ENCODE data around the gene EIPR1.

DNA sequence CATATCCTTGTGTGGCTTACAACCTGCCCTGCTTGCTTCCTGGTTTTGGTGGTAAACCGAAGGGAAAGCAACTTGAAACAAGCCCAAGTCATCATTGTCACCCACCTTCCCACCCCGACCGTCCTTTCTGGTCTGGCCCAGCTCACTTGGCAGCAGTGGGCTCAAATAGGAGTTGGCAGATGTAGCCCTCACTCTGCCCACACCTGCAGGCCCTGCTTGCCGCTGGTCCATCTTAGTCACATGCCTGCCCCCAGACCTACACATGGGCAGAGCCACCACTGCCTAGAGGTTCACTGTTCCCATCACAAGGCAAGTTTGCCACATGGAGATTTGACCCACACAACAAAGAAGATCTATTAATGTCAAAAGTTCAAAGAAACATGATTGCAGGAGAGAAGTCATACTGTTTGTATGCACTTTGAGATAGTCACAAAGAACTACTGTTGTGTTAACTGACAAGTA, 9.3 kb downstream of the EIPR1 start:
- no peak for TF ChIP-seq POLR2AphosphoS5 (IDR thresholded peaks at IDR 0.05; ENCODE audit: borderline replicate concordance, low read depth, low read length)
- no peak for TF ChIP-seq EZH2 (IDR thresholded peaks at IDR 0.05)
- no peak for TF ChIP-seq FOXP2 (optimal IDR thresholded peaks at IDR 0.05; ENCODE audit: control extremely low read depth, extremely low read length, insufficient read depth)

All from SK-N-MC (cell line).